ENCODE measurements around the gene OGFOD2. TPM values are rescaled to one million over a fixed set of nuclear protein-coding genes. Genes with fewer than 3 reads are reported as not detected.

Gene OGFOD2
- polyA plus RNA-seq, 1 donor (not counting 4 experiments of a cell fraction or from before 2014, with no cell fraction given) = 6.9 TPM

- H2AFZ ChIP-seq (ENCODE audit: control insufficient read depth, low read length) = no peak overlapping the region
- H3K27ac ChIP-seq (ENCODE audit: control insufficient read depth, insufficient read depth, low read length) = no peak overlapping the region
- no peaks in the 10 kb centered on the region for H3K9me1 ChIP-seq (ENCODE audit: control insufficient read depth, extremely low read depth, insufficient read depth, low read length)
- no peak overlapping the region for H3K4me2 ChIP-seq (ENCODE audit: control insufficient read depth, extremely low read depth, insufficient read depth, low read depth, low read length)
- FAIRE-seq (no peak), DNase-seq (ENCODE audit: low read depth, low spot score) (no peak)
- no peaks in the 10 kb centered on the region for H3K9me3 ChIP-seq (ENCODE audit: control insufficient read depth, low read depth, low read length)
- TF ChIP-seq CTCF (optimal IDR thresholded peaks at IDR 0.05 in 1 of 3, IDR thresholded peaks at IDR 0.05 in 1 of 3, conservative IDR thresholded peaks at IDR 0.05 in 1 of 3; ENCODE audit: extremely low read depth in 1 of 3, insufficient read depth in 2 of 3, low read length in 3 of 3) = no peak
- no peak for TF ChIP-seq EZH2 (IDR thresholded peaks at IDR 0.05; ENCODE audit: low read length)
- H4K20me1 ChIP-seq (ENCODE audit: control insufficient read depth, extremely low read depth, insufficient read depth, low read length) = no peaks in the 10 kb centered on the region
- H3K4me3 ChIP-seq (ENCODE audit: control insufficient read depth in 2 of 3, extremely low read depth in 1 of 3, insufficient read depth in 2 of 3, low read depth in 1 of 3, low read length in 3 of 3) = no peak overlapping the region
- H3K9ac ChIP-seq (ENCODE audit: control insufficient read depth, extremely low read depth, insufficient read depth, low read length) = no peak overlapping the region
- H3K4me1 ChIP-seq (ENCODE audit: control insufficient read depth, extremely low read depth, insufficient read depth, low read length) = peaks cover 39% of the 10 kb centered on the region
- no peaks in the 10 kb centered on the region for H3K36me3 ChIP-seq (ENCODE audit: control insufficient read depth in 2 of 2, extremely low read depth in 1 of 2, insufficient read depth in 2 of 2, low read length in 2 of 2)
- H3K27me3 ChIP-seq (ENCODE audit: control insufficient read depth, extremely low read depth, insufficient read depth, low read length) = no peaks in the 10 kb centered on the region
- no peaks in the 10 kb centered on the region for H3K79me2 ChIP-seq (ENCODE audit: control insufficient read depth, insufficient read depth, low read length)
- dilution Hi-C loops (cut with MboI; ENCODE audit: extremely low pct_ligation_motif_present, low sequenced_read_pairs) = no loop called here
Measured at GRCh38 chr12:122949405-122949804, 25.6 kb upstream of the OGFOD2 start.

GRCh38 chr12:122949816-122950675 lies 25.0 kb upstream of the OGFOD2 start:
- dilution Hi-C loops (cut with MboI; ENCODE audit: extremely low pct_ligation_motif_present, low sequenced_read_pairs) = no loop called here
- peaks cover 32% of the 10 kb centered on the region for H3K4me1 ChIP-seq (ENCODE audit: control insufficient read depth, extremely low read depth, insufficient read depth, low read length)
- no peak overlapping the region for H3K4me3 ChIP-seq (ENCODE audit: control insufficient read depth in 2 of 3, extremely low read depth in 1 of 3, insufficient read depth in 2 of 3, low read depth in 1 of 3, low read length in 3 of 3)
- DNase-seq (ENCODE audit: low read depth, low spot score) = no peak
- no peak overlapping the region for H3K27ac ChIP-seq (ENCODE audit: control insufficient read depth, insufficient read depth, low read length)
- no peak overlapping the region for H2AFZ ChIP-seq (ENCODE audit: control insufficient read depth, low read length)
- H3K27me3 ChIP-seq (ENCODE audit: control insufficient read depth, extremely low read depth, insufficient read depth, low read length) = no peaks in the 10 kb centered on the region
- no peaks in the 10 kb centered on the region for H4K20me1 ChIP-seq (ENCODE audit: control insufficient read depth, extremely low read depth, insufficient read depth, low read length)
- no peak overlapping the region for H3K4me2 ChIP-seq (ENCODE audit: control insufficient read depth, extremely low read depth, insufficient read depth, low read depth, low read length)
- no peak overlapping the region for H3K9ac ChIP-seq (ENCODE audit: control insufficient read depth, extremely low read depth, insufficient read depth, low read length)
- H3K9me1 ChIP-seq (ENCODE audit: control insufficient read depth, extremely low read depth, insufficient read depth, low read length) = no peaks in the 10 kb centered on the region
- H3K36me3 ChIP-seq (ENCODE audit: control insufficient read depth in 2 of 2, extremely low read depth in 1 of 2, insufficient read depth in 2 of 2, low read length in 2 of 2) = no peaks in the 10 kb centered on the region
- no peak for TF ChIP-seq CTCF (optimal IDR thresholded peaks at IDR 0.05 in 1 of 3, IDR thresholded peaks at IDR 0.05 in 1 of 3, conservative IDR thresholded peaks at IDR 0.05 in 1 of 3; ENCODE audit: extremely low read depth in 1 of 3, insufficient read depth in 2 of 3, low read length in 3 of 3)
- TF ChIP-seq EZH2 (IDR thresholded peaks at IDR 0.05; ENCODE audit: low read length) = no peak
- H3K9me3 ChIP-seq (ENCODE audit: control insufficient read depth, low read depth, low read length) = no peaks in the 10 kb centered on the region
- FAIRE-seq = no peak
- no peaks in the 10 kb centered on the region for H3K79me2 ChIP-seq (ENCODE audit: control insufficient read depth, insufficient read depth, low read length)
